PC-3 (cell line): Measurements from ENCODE around the gene PMEPA1. TPM values are rescaled to one million over a fixed set of nuclear protein-coding genes. Genes with fewer than 3 reads are reported as not detected.
"Not testable (repeated sequence)": the region's sequence is repeated elsewhere in the genome, so short reads cannot be mapped to it uniquely, and the experiment has no call there.

Source experiments
- ATAC-seq: fragments of 200-7000 bp; cut with Tn5 transposase; 2 replicates; pipeline ENCODE4 v1.9.1; 2020; ENCODE audit warnings: mild to moderate bottlenecking, moderate library complexity
- BruUV-seq: library from RNA; stranded (reverse); fragments of 400-500 nt; replicated peaks from 2 replicates; lab custom pipeline; 2021; lab: Mats Ljungman, UMichigan
- CTCF ChIA-PET: fragments of 300-600 bp; sonication (Branson Sonifier 250); formaldehyde crosslinking; loops from one replicate; lab custom pipeline; 2022; ENCODE audit warnings: antibody characterized with exemption; lab: Charles Lee
- POLR2A ChIA-PET: fragments of 300-600 bp; sonication (Branson Sonifier 250); formaldehyde crosslinking; loops from one replicate; lab custom pipeline; 2022; ENCODE audit warnings: antibody characterized with exemption; ENCODE audit not compliant: unreplicated experiment; lab: Charles Lee
- DNase-seq: peaks from one replicate; pipeline ENCODE4 v3.0.0-alpha.2; 2015
- H2AFZ ChIP-seq: fragments of 300-600 bp; sonication (generic); 2 replicates; pipeline ENCODE4 v1.6.0; 2016; ENCODE audit warnings: antibody characterized with exemption, low read length
- H3F3A ChIP-seq: fragments of 300-600 bp; sonication (generic); one replicate; pipeline ENCODE4 v1.6.0; 2017; ENCODE audit warnings: antibody characterized with exemption, low read length, control low read depth, mild to moderate bottlenecking; ENCODE audit not compliant: unreplicated experiment
- H3K27ac ChIP-seq: fragments of 300-600 bp; sonication (generic); 2 replicates; pipeline ENCODE4 v1.5.1; 2016; ENCODE audit warnings: mild to moderate bottlenecking, low read length
- H3K27me3 ChIP-seq: fragments of 300-600 bp; sonication (generic); 2 replicates; pipeline ENCODE4 v1.6.1; 2016; ENCODE audit warnings: low read length, mixed read lengths
- H3K36me3 ChIP-seq: fragments of 300-600 bp; sonication (generic); 2 replicates; pipeline ENCODE4 v1.6.1; 2016; ENCODE audit warnings: low read depth, mixed run types, low read length, mixed read lengths
- H3K4me1 ChIP-seq: fragments of 300-600 bp; sonication (generic); 2 replicates; pipeline ENCODE4 v1.5.1; 2016; ENCODE audit warnings: low read length; ENCODE audit not compliant: insufficient read depth
- H3K4me2 ChIP-seq: fragments of 300-600 bp; sonication (generic); 2 replicates; pipeline ENCODE4 v1.6.0; 2016; ENCODE audit warnings: low read length
- H3K4me3 ChIP-seq: fragments of 300-600 bp; sonication (generic); 2 replicates; pipeline ENCODE4 v1.5.1; 2016; ENCODE audit warnings: mild to moderate bottlenecking, low read length, mixed read lengths
- H3K79me2 ChIP-seq: fragments of 300-600 bp; sonication (generic); 2 replicates; pipeline ENCODE4 v1.6.1; 2017; ENCODE audit warnings: low read length, mixed read lengths
- H3K9ac ChIP-seq: fragments of 300-600 bp; sonication (generic); 2 replicates; pipeline ENCODE4 v1.6.0; 2016; ENCODE audit warnings: mild to moderate bottlenecking, low read length
- H3K9me2 ChIP-seq: fragments of 300-600 bp; sonication (generic); replicated peaks from 2 replicates; pipeline ENCODE4 v1.6.1; 2016; ENCODE audit warnings: mixed run types, low read length, mixed read lengths
- H3K9me3 ChIP-seq: fragments of 300-600 bp; sonication (generic); 2 replicates; pipeline ENCODE4 v1.6.1; 2016; ENCODE audit warnings: low read length, mixed read lengths
- H4K20me1 ChIP-seq: fragments of 300-600 bp; sonication (generic); 2 replicates; pipeline ENCODE4 v1.6.1; 2016; ENCODE audit warnings: low read length, mixed read lengths
- CTCF ChIP-seq: fragments of 300-600 bp; sonication (generic); conservative IDR thresholded peaks from 2 replicates; pipeline ENCODE4 v1.5.1; 2017; ENCODE audit warnings: antibody characterized with exemption, low read depth, mild to moderate bottlenecking, low read length
- EZH2 ChIP-seq: fragments of 300-600 bp; sonication (generic); IDR thresholded peaks from one replicate; pipeline ENCODE4 v1.6.1; 2017; ENCODE audit warnings: antibody characterized with exemption, mild to moderate bottlenecking, low read length; ENCODE audit not compliant: unreplicated experiment
- EZH2phosphoT487 ChIP-seq: fragments of 300-600 bp; sonication (generic); IDR thresholded peaks from 2 replicates; pipeline ENCODE4 v1.6.1; 2018; ENCODE audit warnings: mild to moderate bottlenecking, antibody characterized with exemption, low read length, borderline replicate concordance
- intact Hi-C: fragments of 100-400 bp; cut with micrococcal nuclease; formaldehyde crosslinking; loops from 2 replicates; pipeline ENCODE4 v1.9.0; 2023
- total RNA-seq: library from RNA; depleted of rRNA; stranded (reverse); fragments of >200 nt; gene quantifications from 2 replicates; pipeline ENCODE4 v1.2.3, GENCODE V29; 2014

PMEPA1 gene
- total RNA-seq, 1 experiment from 2014 or later: 21.9 TPM

GRCh38 chr20:57633945-57634491 lies 75.8 kb downstream of the PMEPA1 start:
- Histone ChIP-seq H3K9ac (no peak overlapping the region), H4K20me1 (no peaks in the 10 kb centered on the region), H3K79me2 (no peaks in the 10 kb centered on the region), H2AFZ (no peak overlapping the region), H3F3A (no peaks in the 10 kb centered on the region), H3K27me3 (no peaks in the 10 kb centered on the region), H3K9me3 (no peaks in the 10 kb centered on the region), H3K36me3 (no peaks in the 10 kb centered on the region), H3K9me2 (no peaks in the 10 kb centered on the region), H3K4me3 (no peak overlapping the region), H3K4me2 (no peak overlapping the region), H3K4me1 (peaks cover 3% of the 10 kb centered on the region), H3K27ac (no peak overlapping the region)
- no peak for DNase-seq
- POLR2A ChIA-PET: no interaction called here
- ATAC-seq: no peak
- no peak for TF ChIP-seq EZH2
- TF ChIP-seq EZH2phosphoT487: no peak
- TF ChIP-seq CTCF: no peak
- no TSS peak for BruUV-seq
- intact Hi-C loops: no loop called here
- CTCF ChIA-PET: no interaction called here

DNA sequence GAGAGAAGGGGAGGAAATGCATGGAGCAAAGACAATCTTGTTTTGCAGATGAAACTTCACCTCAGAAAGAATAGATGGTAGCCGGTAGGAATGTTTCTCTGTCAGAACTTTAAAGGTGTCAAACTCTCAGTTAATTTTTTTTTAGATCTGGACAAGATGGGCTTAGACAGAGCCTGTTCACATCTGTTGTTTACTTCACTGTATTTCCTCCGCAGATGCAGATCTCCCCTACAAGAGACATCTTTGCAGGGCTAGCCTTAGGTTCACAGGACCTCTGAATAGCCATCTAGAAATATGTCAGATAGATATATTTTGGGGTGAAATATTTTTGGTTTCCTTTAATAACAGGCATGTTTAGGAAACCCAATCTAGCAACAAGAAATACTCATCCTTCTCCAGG lies 77.5 kb downstream of the PMEPA1 start:
- no TSS peak for BruUV-seq
- Histone ChIP-seq H3K4me3 (no peak overlapping the region), H3K27ac (no peak overlapping the region), H3K36me3 (no peaks in the 10 kb centered on the region), H3K27me3 (no peaks in the 10 kb centered on the region), H4K20me1 (no peaks in the 10 kb centered on the region), H3K79me2 (no peaks in the 10 kb centered on the region), H3K4me1 (peaks cover 10% of the 10 kb centered on the region), H3F3A (no peaks in the 10 kb centered on the region), H3K9me2 (no peaks in the 10 kb centered on the region), H2AFZ (no peak overlapping the region), H3K4me2 (no peak overlapping the region), H3K9me3 (no peaks in the 10 kb centered on the region), H3K9ac (no peak overlapping the region)
- TF ChIP-seq EZH2 (no peak), CTCF (no peak), EZH2phosphoT487 (no peak)
- ATAC-seq: no peak
- DNase-seq: no peak
- ChIA-PET CTCF (no interaction called here), POLR2A (no interaction called here)
- intact Hi-C loops: no loop called here

DNA sequence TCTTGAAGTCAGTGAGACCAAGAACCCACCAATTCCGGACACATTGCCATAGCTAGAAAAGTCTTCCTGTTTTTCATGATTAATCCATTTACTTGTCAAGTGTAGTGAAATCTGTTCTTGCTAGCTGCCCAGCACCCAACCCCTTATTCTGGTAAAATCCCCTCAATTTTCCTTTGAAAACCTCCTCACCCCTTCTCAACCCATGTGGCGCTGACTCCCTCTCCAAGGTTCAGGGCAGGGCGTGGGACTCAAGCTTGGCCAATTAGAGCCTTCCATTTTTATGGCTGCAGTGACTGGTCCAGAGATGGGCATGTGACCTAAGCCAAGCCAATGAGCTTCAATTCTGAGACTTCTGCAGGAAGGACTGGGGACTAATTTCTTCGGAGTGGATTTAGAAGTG lies 79.8 kb downstream of the PMEPA1 start:
- Histone ChIP-seq H3K9ac (no peak overlapping the region), H3K27me3 (no peaks in the 10 kb centered on the region), H4K20me1 (no peaks in the 10 kb centered on the region), H3K4me1 (peaks cover 10% of the 10 kb centered on the region), H3K9me3 (no peaks in the 10 kb centered on the region), H3K36me3 (no peaks in the 10 kb centered on the region), H3K9me2 (no peaks in the 10 kb centered on the region), H3F3A (no peaks in the 10 kb centered on the region), H3K4me3 (no peak overlapping the region), H3K27ac (no peak overlapping the region), H2AFZ (no peak overlapping the region), H3K79me2 (no peaks in the 10 kb centered on the region), H3K4me2 (no peak overlapping the region)
- CTCF ChIA-PET: no interaction called here
- TF ChIP-seq EZH2: no peak
- no peak for TF ChIP-seq EZH2phosphoT487
- TF ChIP-seq CTCF: no peak
- POLR2A ChIA-PET: no interaction called here
- ATAC-seq (no peak), DNase-seq (no peak)
- intact Hi-C loops: no loop called here
- BruUV-seq: no TSS peak

DNA sequence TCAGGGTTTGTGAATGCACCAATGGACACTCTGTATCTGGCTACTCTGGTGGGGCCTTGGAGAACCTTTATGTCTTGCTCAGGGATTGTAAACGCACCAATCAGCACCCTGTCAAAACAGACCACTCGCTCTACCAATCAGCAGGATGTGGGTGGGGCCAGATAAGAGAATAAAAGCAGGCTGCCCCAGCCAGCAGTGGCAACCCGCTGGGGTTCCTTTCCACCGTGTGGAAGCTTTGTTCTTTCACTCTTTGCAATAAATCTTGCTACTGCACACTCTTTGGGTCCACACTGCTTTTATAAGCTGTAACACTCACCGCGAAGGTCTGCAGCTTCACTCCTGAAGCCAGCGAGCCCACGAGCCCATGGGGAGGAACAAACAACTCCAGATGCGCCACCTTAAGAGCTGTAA lies 80.3 kb downstream of the PMEPA1 start:
- H3K9me3 ChIP-seq, H3K79me2 ChIP-seq, H3K4me3 ChIP-seq, POLR2A ChIA-PET, ATAC-seq, H3F3A ChIP-seq, H2AFZ ChIP-seq, H4K20me1 ChIP-seq, CTCF ChIA-PET, H3K27me3 ChIP-seq, H3K9me2 ChIP-seq, H3K4me2 ChIP-seq, BruUV-seq, H3K4me1 ChIP-seq, DNase-seq, H3K9ac ChIP-seq, H3K27ac ChIP-seq, H3K36me3 ChIP-seq: not testable (repeated sequence)
- intact Hi-C loops: loop anchor here (10.0 kb wide), 1 partner anchor 455 kb away; no protein-coding TSS in a partner anchor
